Ovary (tissue), 3 donors: ENCODE data around the gene NCOR1.

Experiments used
- CTCF ChIP-seq, 3 donors: fragments of 450-650 bp in 2 of 3; fragments of 200-600 bp in 1 of 3; IDR thresholded peaks; one replicate each; pipeline versions ENCODE4 v1.5.1 to v1.8.0; 2016 to 2022; ENCODE audit warnings: antibody characterized with exemption in 3 of 3, mild to moderate bottlenecking in 1 of 3
- EP300 ChIP-seq: sonication (generic); formaldehyde crosslinking; IDR thresholded peaks from one replicate; pipeline ENCODE4 v1.6.1; 2017; ENCODE audit warnings: antibody characterized with exemption
- POLR2A ChIP-seq: fragments of 450-650 bp; IDR thresholded peaks from one replicate; pipeline ENCODE4 v1.6.1; 2017; ENCODE audit warnings: antibody characterized with exemption, mild to moderate bottlenecking, moderate library complexity
- donor health status: DM: no; HTN: no; CAD: no.

DNA sequence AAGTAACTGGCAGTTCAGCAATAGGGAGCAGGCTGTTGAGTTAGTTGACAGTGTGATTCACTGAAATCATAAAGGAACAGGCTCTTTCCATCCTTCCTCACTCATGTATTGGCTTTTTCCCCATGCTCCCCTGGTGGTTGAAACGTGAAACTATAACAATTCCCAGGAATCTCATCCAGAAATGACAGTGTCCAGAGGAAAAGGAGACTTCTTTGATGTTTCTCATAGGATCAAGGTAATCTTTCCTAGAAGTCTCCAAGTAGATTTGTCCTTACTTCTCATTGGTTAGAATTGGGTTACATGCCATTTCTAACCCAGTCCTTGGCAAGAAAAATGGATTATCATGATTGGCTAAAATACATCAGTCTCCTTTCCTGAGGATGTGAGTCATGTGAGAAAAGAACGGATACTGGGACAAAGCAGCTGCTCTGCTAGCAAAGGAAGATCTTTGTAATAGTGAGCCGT, 201.4 kb downstream of the NCOR1 start:
- no peak for TF ChIP-seq POLR2A
- no peak for TF ChIP-seq CTCF (IDR thresholded peaks at IDR 0.05)
- TF ChIP-seq EP300: no peak
